ENCODE data around the gene HOXA1.
"Not testable (repeated sequence)": the region's sequence is repeated elsewhere in the genome, so short reads cannot be mapped to it uniquely, and the experiment has no call there.

The HOXA1 gene

DNA sequence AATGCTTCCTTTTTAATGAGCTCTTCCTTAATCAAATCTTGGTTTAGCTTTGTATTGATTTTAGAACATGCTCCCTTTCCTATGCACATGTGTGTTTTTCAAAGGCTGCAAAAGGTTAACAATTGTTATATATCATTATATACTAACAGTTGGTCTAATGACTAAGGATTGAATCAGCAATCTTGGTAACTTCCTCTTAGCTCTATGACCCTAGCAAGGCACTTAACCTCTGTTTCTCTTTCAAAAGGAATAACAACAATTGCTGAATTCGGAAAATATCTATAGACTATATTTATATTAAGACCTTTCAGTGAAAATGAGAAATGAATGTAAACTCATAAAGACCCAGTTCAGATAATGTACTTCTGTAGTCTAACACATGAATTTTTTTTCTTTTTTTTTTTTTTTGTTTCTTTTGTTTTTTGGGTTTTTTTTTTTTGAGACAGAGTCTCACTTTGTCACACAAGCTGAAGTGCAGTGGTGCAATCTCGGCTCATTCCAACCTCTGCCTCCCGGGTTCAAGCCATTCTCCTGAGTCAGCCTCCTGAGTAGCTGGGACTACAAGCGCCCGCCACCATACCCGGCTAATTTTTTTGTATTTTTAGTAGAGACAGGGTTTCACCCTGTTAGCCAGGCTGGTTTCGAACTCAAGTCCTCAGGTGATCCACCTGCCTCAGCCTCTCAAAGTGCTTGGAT, 48.8 kb downstream of the HOXA1 start:
- no peak for DNase-seq (ENCODE audit: low read depth in 3 of 3)

DNA sequence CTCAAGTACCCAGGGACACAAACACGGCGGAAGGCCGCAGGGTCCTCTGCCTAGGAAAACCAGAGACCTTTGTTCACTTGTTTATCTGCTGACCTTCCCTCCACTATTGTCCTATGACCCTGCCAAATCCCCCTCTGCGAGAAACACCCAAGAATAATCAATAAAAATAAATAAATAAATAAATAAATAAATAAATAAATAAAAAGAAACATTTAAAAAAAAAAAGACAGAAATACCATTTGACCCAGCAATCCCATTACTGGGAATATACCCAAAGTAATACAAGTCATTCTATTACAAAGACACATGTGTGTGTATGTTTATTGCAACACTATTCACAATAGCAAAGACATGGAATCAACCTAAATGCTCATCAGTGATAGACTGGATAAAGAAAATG, 49.8 kb downstream of the HOXA1 start:
- DNase-seq (ENCODE audit: low read depth in 3 of 3), result not testable (repeated sequence)

DNA sequence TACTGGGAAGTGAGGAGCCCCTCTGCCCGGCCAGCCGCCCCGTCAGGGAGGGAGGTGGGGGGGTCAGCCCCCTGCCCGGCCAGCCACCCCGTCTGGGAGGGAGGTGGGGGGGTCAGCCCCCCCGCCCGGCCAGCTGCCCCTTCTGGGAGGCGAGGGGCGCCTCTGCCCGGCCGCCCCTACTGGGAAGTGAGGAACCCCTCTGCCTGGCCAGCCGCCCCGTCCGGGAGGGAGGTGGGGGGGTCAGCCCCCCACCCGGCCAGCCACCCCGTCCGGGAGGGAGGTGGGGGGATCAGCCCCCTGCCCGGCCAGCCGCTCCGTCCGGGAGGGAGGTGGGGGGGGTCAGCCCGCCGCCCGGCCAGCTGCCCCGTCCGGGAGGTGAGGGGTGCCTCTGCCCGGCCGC, 50.7 kb downstream of the HOXA1 start:
- DNase-seq (ENCODE audit: low read depth in 3 of 3), result not testable (repeated sequence)

Data from stimulated activated CD4-positive, alpha-beta T cell treated with anti-CD3 and anti-CD28 coated beads, TNF-alpha, amount 100 ng/mL, for 48 hours (primary cell).